K562 treated with DMSO at 1 percent for 4 hours (cell line): Measurements from ENCODE around the gene MARCHF6. TPM values are rescaled to one million over a fixed set of nuclear protein-coding genes. Genes with fewer than 3 reads are reported as not detected.

Experiments
- total RNA-seq: library from RNA; unstranded; fragments of 300-600 nt; gene quantifications from 2 replicates; pipeline ENCODE4 v1.2.3, GENCODE V29; 2022; ENCODE audit not compliant: insufficient read depth

Gene MARCHF6, protein sequence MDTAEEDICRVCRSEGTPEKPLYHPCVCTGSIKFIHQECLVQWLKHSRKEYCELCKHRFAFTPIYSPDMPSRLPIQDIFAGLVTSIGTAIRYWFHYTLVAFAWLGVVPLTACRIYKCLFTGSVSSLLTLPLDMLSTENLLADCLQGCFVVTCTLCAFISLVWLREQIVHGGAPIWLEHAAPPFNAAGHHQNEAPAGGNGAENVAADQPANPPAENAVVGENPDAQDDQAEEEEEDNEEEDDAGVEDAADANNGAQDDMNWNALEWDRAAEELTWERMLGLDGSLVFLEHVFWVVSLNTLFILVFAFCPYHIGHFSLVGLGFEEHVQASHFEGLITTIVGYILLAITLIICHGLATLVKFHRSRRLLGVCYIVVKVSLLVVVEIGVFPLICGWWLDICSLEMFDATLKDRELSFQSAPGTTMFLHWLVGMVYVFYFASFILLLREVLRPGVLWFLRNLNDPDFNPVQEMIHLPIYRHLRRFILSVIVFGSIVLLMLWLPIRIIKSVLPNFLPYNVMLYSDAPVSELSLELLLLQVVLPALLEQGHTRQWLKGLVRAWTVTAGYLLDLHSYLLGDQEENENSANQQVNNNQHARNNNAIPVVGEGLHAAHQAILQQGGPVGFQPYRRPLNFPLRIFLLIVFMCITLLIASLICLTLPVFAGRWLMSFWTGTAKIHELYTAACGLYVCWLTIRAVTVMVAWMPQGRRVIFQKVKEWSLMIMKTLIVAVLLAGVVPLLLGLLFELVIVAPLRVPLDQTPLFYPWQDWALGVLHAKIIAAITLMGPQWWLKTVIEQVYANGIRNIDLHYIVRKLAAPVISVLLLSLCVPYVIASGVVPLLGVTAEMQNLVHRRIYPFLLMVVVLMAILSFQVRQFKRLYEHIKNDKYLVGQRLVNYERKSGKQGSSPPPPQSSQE
- total RNA-seq = 78.0 and 170 TPM in 2 replicates

DNA sequence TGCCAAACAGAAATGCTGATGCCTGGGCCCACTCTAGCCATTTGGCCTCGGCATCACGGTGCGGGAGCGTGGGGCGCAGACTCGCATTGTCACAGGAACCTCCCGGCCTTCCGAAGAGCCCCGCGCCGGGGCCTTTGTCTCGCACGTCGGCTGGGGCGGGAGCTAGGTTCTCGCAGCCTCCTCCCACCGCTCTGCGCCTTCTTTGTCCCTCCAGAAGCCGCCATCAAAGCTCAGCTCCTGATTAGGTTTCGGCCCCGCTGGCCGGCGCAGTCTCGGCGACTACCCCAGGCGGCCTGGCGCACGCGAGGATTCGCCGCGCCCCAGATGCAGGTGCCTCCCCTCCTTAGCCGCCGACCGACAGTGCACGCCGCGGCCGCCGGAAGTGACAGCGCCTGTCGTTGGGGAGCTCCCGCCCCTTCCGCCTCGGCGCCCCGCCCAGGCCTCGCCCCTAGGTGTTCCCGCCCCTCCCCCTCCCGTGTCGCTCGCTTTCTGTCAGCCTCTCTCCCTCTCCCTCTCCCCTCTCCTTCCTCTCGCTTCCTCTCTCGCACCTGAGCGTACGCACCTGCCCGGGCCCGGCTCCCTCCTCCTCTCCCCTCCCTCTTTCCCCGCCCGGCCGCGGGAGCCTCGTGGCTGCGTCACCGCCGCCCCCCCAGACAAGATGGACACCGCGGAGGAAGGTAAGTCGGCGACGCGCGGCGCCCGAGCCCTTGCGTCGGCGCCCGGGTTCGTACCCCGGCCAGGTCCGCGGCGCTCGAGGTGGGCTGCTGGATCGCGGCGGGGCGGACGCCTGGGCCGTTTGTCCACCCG lies at the start of gene MARCHF6:
TSS of gene MARCHF6 (plus strand) at position 455 of the 807 bp plus-strand sequence. CDS start at position 659, 204 bp downstream.

DNA sequence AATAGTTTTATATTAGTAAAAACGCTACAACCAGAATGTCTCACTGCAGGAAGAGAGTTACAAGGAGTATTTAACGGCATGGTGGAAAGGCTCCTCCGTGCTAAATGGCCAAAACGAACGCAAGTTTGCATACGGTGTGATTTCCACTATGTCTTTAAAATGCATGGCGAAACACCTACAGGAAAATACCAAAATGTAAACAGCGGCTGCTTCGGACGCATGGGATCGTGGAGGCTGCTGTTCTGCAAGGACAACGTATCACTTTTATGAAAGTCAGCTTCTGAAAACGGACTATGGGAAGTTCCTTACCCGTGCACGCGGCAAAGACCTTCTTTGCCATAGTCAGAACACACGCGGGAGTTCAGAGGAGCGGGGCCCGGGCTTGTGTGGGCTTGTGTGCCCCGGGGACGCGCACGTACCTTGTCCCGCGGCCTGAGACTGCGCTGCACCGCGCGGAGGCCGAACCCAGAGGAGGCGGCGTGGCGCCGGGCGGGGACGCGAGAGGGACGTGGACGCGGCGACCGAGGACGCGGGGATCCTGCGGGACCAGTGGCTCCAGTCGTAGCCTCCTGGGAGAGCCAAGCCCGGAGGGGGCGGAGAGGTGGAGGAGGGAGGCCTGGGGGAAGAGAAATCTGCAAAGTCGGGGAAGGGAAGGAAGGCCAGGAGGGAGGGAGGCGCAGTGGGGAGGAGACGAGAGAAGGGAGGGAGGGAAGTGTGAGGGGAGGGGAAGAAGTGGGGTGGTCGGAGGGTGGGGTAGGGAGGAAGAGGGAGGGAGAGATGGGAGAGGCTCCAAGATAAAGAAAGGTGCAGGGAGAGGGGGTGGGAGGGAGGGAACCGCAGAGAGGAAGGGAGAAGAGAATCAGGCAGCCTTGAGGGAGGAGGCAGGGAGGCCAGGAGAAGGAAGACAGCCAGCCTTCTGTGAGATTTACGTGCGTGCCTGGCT lies 46.0 kb upstream of the MARCHF6 start, which contains the start of gene CMBL:
TSS of gene CMBL (minus strand) at position 697 of the 943 bp plus-strand sequence. CDS start 17,140 bp downstream, outside the sequence.

Other genes starting within 250 kb of the MARCHF6 start
- 12.0 and 14.1 TPM in 2 replicates for gene ATPSCKMT, start 103.8 kb upstream of the MARCHF6 start, total RNA-seq
- 342 and 369 TPM in 2 replicates for gene CCT5, start 103.4 kb upstream of the MARCHF6 start, total RNA-seq
- 152 and 162 TPM in 2 replicates for gene CMBL, start 45.8 kb upstream of the MARCHF6 start, total RNA-seq
- not detected in 2 replicates for gene ROPN1L, start 88.2 kb downstream of the MARCHF6 start, total RNA-seq
- gene ANKRD33B, start 210.4 kb downstream of the MARCHF6 start, total RNA-seq = 1.3 and 1.7 TPM in 2 replicates